Thoracic aorta endothelial cell (primary cell): ENCODE measurements around the gene UGT1A8. TPM values are rescaled to one million over a fixed set of nuclear protein-coding genes. Genes with fewer than 3 reads are reported as not detected.

Experiments used
- total RNA-seq: library from RNA; depleted of rRNA; stranded (reverse); fragments of >200 nt; gene quantifications from 2 replicates; pipeline ENCODE4 v1.2.3, GENCODE V29; 2012

Gene UGT1A8
- total RNA-seq = not detected in 2 replicates

DNA sequence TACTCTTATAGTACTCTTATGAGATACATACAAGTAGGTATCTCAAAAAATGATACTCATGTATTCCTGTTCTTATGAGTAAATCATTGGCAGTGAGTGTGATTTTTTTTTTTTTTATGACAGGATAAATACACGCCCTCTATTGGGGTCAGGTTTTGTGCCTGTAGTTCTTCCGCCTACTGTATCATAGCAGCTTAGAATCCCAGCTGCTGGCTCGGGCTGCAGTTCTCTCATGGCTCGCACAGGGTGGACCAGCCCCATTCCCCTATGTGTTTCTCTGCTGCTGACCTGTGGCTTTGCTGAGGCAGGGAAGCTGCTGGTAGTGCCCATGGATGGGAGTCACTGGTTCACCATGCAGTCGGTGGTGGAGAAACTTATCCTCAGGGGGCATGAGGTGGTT lies at the start of gene UGT1A8:
UGT1A8 (plus strand) TSS at position 158 of the 400 bp plus-strand sequence; CDS start at position 233, 75 bp downstream.

DNA sequence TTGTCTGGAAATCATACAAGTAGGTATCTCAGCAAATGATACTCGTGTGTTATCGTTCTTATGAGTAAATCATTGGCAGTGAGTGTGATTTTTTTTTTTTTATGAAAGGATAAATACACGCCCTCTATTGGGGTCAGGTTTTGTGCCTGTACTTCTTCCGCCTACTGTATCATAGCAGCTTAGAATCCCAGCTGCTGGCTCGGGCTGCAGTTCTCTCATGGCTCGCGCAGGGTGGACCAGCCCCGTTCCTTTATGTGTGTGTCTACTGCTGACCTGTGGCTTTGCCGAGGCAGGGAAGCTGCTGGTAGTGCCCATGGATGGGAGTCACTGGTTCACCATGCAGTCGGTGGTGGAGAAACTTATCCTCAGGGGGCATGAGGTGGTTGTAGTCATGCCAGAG lies 18.9 kb downstream of the UGT1A8 start, which contains the start of gene UGT1A10:
UGT1A10 (plus strand) TSS at position 143 of the 400 bp plus-strand sequence; CDS start at position 218, 75 bp downstream.

DNA sequence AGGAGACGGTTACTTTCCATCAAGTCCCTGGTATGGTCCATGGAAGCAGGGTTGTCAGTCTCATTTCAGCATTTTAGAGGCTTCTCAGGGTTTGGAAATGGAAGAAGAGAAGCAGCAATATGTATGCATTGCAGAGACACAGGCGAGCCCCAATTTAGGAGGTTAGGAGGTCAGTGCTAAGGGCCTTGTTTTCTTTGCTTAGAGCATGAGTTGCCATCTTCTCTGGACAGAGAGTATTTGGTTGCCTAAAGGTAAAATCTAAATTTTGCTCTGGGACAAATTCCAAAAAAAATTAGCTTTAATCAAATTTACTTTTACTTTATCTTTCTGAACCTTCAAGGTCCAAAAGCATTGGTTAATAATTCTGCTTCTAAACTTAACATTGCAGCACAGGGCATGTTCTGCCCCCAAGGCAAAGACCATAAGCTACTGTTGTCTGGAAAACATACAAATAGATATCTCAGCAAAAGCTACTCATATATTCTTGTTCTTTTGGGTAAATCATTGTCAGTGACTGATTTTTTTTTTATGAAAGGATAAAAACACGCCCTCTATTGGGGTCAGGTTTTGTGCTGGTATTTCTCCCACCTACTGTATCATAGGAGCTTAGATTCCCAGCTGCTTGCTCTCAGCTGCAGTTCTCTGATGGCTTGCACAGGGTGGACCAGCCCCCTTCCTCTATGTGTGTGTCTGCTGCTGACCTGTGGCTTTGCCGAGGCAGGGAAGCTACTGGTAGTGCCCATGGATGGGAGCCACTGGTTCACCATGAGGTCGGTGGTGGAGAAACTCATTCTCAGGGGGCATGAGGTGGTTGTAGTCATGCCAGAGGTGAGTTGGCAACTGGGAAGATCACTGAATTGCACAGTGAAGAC lies 54.1 kb downstream of the UGT1A8 start, which contains the start of gene UGT1A9:
UGT1A9 (plus strand) TSS at position 609 of the 872 bp plus-strand sequence; CDS start at position 646, 37 bp downstream.

DNA sequence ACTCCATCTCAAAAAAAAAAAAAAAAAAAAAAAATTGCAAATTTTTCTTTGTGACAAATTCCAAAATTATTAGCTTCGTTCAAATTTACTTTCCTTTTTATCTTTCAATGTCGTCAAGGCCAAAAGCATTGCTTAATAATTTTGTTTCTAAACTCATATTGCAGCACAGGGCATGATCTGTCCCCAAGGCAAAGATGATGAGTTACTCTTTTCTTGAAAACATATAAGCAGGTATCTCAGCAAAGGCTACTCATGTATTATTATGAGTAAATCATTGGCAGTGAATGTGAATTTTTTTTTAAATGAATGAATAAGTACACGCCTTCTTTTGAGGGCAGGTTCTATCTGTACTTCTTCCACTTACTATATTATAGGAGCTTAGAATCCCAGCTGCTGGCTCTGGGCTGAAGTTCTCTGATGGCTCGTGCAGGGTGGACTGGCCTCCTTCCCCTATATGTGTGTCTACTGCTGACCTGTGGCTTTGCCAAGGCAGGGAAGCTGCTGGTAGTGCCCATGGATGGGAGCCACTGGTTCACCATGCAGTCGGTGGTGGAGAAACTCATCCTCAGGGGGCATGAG lies 64.2 kb downstream of the UGT1A8 start, which contains the start of gene UGT1A7:
UGT1A7 (plus strand) TSS at position 381 of the 579 bp plus-strand sequence; CDS start at position 418, 37 bp downstream.

DNA sequence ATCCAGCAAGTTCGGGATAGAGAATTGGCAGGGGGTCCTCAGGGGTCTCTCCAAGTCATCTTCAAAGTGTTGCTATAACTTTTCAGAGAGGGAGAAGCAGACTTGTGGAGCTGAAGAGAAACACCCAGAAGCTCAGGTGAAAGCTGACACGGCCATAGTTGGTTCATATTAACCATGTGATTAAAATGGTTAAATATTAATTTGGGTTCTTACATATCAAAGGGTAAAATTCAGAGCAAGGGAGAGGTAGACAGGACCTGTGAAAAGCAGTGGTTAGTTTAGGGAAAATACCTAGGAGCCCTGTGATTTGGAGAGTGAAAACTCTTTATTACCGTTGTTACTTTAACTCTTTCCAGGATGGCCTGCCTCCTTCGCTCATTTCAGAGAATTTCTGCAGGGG lies 75.2 kb downstream of the UGT1A8 start, which contains the start of gene UGT1A6:
UGT1A6 (plus strand) TSS at position 243 of the 400 bp plus-strand sequence; CDS start at position 358, 115 bp downstream.

DNA sequence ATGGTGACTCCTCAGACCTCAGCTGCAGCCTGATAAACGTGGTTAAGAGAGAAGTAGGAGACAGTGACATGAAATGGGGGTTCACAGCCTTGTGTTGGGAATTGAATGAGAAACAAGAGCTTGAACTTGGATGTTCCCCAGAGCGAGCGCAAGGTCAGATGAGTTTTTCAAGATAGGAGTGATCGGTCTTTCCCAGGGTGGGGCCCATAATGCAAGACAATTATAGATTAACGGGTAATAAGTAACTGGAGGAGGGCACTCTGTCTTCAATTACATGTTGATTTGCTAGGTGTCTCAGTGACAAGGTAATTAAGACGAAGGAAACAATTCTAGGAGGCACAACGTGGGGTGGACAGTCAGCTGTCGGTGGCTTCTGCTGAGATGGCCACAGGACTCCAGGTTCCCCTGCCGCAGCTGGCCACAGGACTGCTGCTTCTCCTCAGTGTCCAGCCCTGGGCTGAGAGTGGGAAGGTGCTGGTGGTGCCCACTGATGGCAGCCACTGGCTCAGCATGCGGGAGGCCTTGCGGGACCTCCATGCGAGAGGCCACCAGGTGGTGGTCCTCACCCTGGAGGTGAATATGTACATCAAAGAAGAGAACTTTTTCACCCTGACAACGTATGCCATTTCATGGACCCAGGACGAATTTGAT lies 95.3 kb downstream of the UGT1A8 start, which contains the start of gene UGT1A5:
UGT1A5 (plus strand) TSS at position 297 of the 651 bp plus-strand sequence; CDS start at position 382, 85 bp downstream.

DNA sequence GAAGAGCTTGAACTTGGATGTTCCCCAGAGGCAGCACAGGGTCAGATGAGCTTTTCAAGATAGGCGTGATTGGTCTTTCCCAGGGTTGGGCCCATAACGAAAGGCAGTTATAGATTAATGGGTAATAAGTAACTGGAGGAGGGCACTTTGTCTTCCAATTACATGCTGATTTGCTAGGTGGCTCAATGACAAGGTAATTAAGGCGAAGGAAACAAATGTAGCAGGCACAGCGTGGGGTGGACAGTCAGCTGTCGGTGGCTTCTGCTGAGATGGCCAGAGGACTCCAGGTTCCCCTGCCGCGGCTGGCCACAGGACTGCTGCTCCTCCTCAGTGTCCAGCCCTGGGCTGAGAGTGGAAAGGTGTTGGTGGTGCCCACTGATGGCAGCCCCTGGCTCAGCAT lies 101.1 kb downstream of the UGT1A8 start, which contains the start of gene UGT1A4:
UGT1A4 (plus strand) TSS at position 185 of the 400 bp plus-strand sequence; CDS start at position 270, 85 bp downstream.

DNA sequence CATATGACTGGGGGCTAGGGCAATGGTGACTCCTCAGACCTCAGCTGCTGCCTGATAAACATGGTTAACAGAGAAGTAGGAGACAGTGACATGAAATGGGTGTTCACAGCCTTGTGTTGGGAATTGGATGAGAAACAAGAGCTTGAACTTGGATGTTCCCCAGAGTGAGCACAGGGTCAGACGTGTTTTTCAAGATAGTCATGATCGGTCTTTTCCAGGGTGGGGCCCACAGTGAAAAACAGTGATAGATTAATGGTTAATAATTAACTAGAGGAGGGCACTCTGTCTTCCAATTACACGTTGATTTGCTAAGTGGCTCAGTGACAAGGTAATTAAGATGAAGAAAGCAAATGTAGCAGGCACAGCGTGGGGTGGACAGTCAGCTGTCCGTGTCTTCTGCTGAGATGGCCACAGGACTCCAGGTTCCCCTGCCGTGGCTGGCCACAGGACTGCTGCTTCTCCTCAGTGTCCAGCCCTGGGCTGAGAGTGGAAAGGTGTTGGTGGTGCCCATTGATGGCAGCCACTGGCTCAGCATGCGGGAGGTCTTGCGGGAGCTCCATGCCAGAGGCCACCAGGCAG lies 111.4 kb downstream of the UGT1A8 start, which contains the start of gene UGT1A3:
UGT1A3 (plus strand) TSS at position 320 of the 579 bp plus-strand sequence; CDS start at position 405, 85 bp downstream.

DNA sequence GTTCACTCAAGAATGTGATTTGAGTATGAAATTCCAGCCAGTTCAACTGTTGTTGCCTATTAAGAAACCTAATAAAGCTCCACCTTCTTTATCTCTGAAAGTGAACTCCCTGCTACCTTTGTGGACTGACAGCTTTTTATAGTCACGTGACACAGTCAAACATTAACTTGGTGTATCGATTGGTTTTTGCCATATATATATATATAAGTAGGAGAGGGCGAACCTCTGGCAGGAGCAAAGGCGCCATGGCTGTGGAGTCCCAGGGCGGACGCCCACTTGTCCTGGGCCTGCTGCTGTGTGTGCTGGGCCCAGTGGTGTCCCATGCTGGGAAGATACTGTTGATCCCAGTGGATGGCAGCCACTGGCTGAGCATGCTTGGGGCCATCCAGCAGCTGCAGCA lies 142.6 kb downstream of the UGT1A8 start, which contains the start of gene UGT1A1:
UGT1A1 (plus strand) TSS at position 228 of the 400 bp plus-strand sequence; CDS start at position 246, 18 bp downstream.

DNA sequence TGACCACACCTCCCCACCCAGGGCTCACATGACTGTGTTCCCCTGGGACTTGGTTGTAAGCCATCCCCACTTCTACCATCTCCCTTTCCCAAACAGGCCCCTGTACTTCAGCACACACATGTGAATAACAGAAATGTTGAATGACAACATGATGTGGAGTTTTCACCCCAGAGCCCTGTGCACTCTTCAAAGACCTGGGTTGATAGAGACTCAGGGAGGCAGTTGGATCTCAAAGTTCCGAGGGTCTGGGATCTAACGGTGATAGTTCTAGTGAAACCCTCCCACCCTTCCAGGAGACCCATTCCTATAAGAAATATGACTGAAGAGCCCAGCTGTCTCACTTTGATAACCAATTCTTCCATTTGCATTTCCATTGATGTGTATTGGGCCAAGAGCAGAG lies 160.6 kb downstream of the UGT1A8 start, which contains the start of gene MROH2A:
MROH2A (plus strand) TSS at position 301 of the 400 bp plus-strand sequence. CDS start 1,029 bp downstream, outside the sequence.

Other genes with a start within 250 kb of the UGT1A8 start
- 32.0 and 36.6 TPM in 2 replicates for gene USP40, start 50.9 kb upstream of the UGT1A8 start, total RNA-seq
- not detected in 2 replicates for gene UGT1A10, start 18.8 kb downstream of the UGT1A8 start, total RNA-seq
- not detected in 2 replicates for gene UGT1A9, start 54.3 kb downstream of the UGT1A8 start, total RNA-seq
- not detected in 2 replicates for gene UGT1A7, start 64.3 kb downstream of the UGT1A8 start, total RNA-seq
- gene UGT1A6, start 75.3 kb downstream of the UGT1A8 start, total RNA-seq = not detected in 2 replicates
- gene UGT1A5, start 95.3 kb downstream of the UGT1A8 start, total RNA-seq = not detected in 2 replicates
- not detected in 2 replicates for gene UGT1A4, start 101.1 kb downstream of the UGT1A8 start, total RNA-seq
- not detected in 2 replicates for gene UGT1A3, start 111.4 kb downstream of the UGT1A8 start, total RNA-seq
- not detected in 2 replicates for gene UGT1A1, start 142.6 kb downstream of the UGT1A8 start, total RNA-seq
- not detected in 2 replicates for gene MROH2A, start 160.7 kb downstream of the UGT1A8 start, total RNA-seq
- 42.0 and 56.3 TPM in 2 replicates for gene HJURP, start 236.9 kb downstream of the UGT1A8 start, total RNA-seq